OCI-LY7 (cell line): ENCODE results near the gene TRPM2.

Experiments used
- CTCF ChIP-seq: fragments of 200-600 bp; sonication (generic); conservative IDR thresholded peaks from 2 replicates; pipeline ENCODE4 v1.5.1; 2014; ENCODE audit warnings: mild to moderate bottlenecking, antibody characterized with exemption, low read length, moderate library complexity, mixed read lengths
- EZH2phosphoT487 ChIP-seq: fragments of 200-600 bp; sonication (generic); IDR thresholded peaks from 2 replicates; pipeline ENCODE4 v1.6.1; 2018; ENCODE audit warnings: low read depth, borderline replicate concordance, mild to moderate bottlenecking, mixed run types, antibody characterized with exemption, low read length, moderate library complexity, mixed read lengths

- TF ChIP-seq CTCF = no peak
- TF ChIP-seq EZH2phosphoT487 = no peak
Observed at GRCh38 chr21:44317871-44318270, 35.5 kb upstream of the TRPM2 start.
